Heart left ventricle (tissue), 13 donors: ENCODE results near the gene GRPEL2.

Experiments
- CTCF ChIP-seq, 12 donors: fragments of 200-600 bp; sonication (generic) in 4 of 12; IDR thresholded peaks; one replicate each; pipeline versions ENCODE4 v1.5.0 to v1.8.0; 2018 to 2022; ENCODE audit warnings: antibody characterized with exemption in 12 of 12, mild to moderate bottlenecking in 5 of 12
- POLR2A ChIP-seq, 2 donors: fragments of 450-650 bp; IDR thresholded peaks; one replicate each; pipeline ENCODE4 v1.6.1; 2017; ENCODE audit warnings: antibody characterized with exemption in 2 of 2, mild to moderate bottlenecking in 2 of 2, moderate library complexity in 2 of 2
- donor health status: ischemic (EF 13 %, LVEDD 7.1; RV severe dilation, severe dysfunction).
- donor health status: DM: no; HTN: yes; CAD: no.
- donor health status: DM: no; HTN: no; CAD: no.
- donor health status: ischemic (EF 25% LVEDD 6.9; RV normal size, moderate dysfunction).
- donor health status: ischemic (EF 25% LVEDD 5.7; RV mildly dilated, moderate dysfunction).
- donor health status: ischemic (EF 35%, LVEDD 5.7; RV mildly dilated, moderate dysfunction).
- donor health status: nonischemic (EF 11% LVEDD 7.7; RV severe dilation, severe dysfunction).
- donor health status: DM: yes; HTN: yes; CAD: no.
- donor health status: PGD.
- donor health status: ischemic (EF 29% LVEDD 5.4; RV normal size, mild dysfunction).
- donor health status: nonischemic (EF 23%, LVEDD 6.1; RV moderate dilation, normal function).

GRCh38 chr5:149370878-149371277 lies 25.6 kb downstream of the GRPEL2 start:
- no peak for TF ChIP-seq POLR2A (IDR thresholded peaks at IDR 0.05)
- TF ChIP-seq CTCF (IDR thresholded peaks at IDR 0.05): no peak
